NOMO-1 treated with DMSO at 0.1 percent for 48 hours (cell line): ENCODE measurements around the gene GTSE1.
"Not testable (repeated sequence)": the region's sequence is repeated elsewhere in the genome, so short reads cannot be mapped to it uniquely, and the experiment has no call there.

ENCODE experiments used
- DNase-seq: peaks from one replicate; lab custom pipeline; 2025; ENCODE audit not compliant: unreplicated experiment; lab: John Stamatoyannopoulos, UW

GTSE1 gene

GRCh38 chr22:46296257-46297150, at the start of gene GTSE1:
Gene GTSE1, plus strand, starts transcription at chr22:46296870. Its CDS starts 531 bp downstream, at chr22:46297401.
- DNase-seq, result peak; percentile 97

- no peak for DNase-seq
These were observed 49.2 kb upstream of the GTSE1 start for GRCh38 chr22:46247443-46247975.

GRCh38 chr22:46250035-46250782, 46.5 kb upstream of the GTSE1 start, which contains the start of gene CDPF1:
Gene CDPF1, minus strand, starts transcription at chr22:46250293. Its CDS starts 2,009 bp downstream, at chr22:46248284.
- peak; percentile 89 for DNase-seq

- no peak for DNase-seq
These were observed 45.9 kb upstream of the GTSE1 start for GRCh38 chr22:46250783-46251125.

- no peak for DNase-seq
These were observed 45.4 kb upstream of the GTSE1 start for GRCh38 chr22:46251266-46251665.

GRCh38 chr22:46251816-46252380, 44.8 kb upstream of the GTSE1 start:
- no peak for DNase-seq

- no peak for DNase-seq
These were observed 40.2 kb upstream of the GTSE1 start for GRCh38 chr22:46256358-46256958.

GRCh38 chr22:46259374-46259773, 37.3 kb upstream of the GTSE1 start:
- DNase-seq, result peak; percentile 62

GRCh38 chr22:46260038-46260437, 36.6 kb upstream of the GTSE1 start:
- no peak for DNase-seq

- no peak for DNase-seq
These were observed 34.0 kb upstream of the GTSE1 start for GRCh38 chr22:46262449-46263215.

GRCh38 chr22:46263216-46263590, 33.5 kb upstream of the GTSE1 start, which contains the start of gene PKDREJ:
Gene PKDREJ, minus strand, starts transcription at chr22:46263343. Its CDS starts 21 bp downstream, at chr22:46263322.
- no peak for DNase-seq

GRCh38 chr22:46264520-46264919, 32.1 kb upstream of the GTSE1 start:
- DNase-seq, result not testable (repeated sequence)

GRCh38 chr22:46265627-46266026, 31.0 kb upstream of the GTSE1 start:
- DNase-seq, result not testable (repeated sequence)

GRCh38 chr22:46267431-46268279, 29.0 kb upstream of the GTSE1 start, which contains the start of gene TTC38:
Gene TTC38, plus strand, starts transcription at chr22:46268008. Its CDS starts 32 bp downstream, at chr22:46268040.
- peak; percentile 36 for DNase-seq

GRCh38 chr22:46269564-46269963, 27.1 kb upstream of the GTSE1 start:
- no peak for DNase-seq

GRCh38 chr22:46272196-46272595, 24.5 kb upstream of the GTSE1 start:
- no peak for DNase-seq

- no peak for DNase-seq
These were observed 23.8 kb upstream of the GTSE1 start for GRCh38 chr22:46272762-46273431.

- DNase-seq, result no peak
These were observed 23.1 kb upstream of the GTSE1 start for GRCh38 chr22:46273432-46274148.
